ENCODE results near the gene FAM184A. TPM values are rescaled to one million over a fixed set of nuclear protein-coding genes. Genes with fewer than 3 reads are reported as not detected.
A peak's percentile ranks its signal among the peaks of the same experiment; 100 is the strongest.

The FAM184A gene
- total RNA-seq, 1 experiment from 2014 or later, result 0.97 TPM

- Histone ChIP-seq H3K4me3 (ENCODE audit: low read depth, low read length, poor library complexity, severe bottlenecking) (peak overlapping the region; percentile 61), H3K27ac (ENCODE audit: low read depth, low read length, poor library complexity, severe bottlenecking) (no peak overlapping the region), H3K36me3 (ENCODE audit: insufficient read depth, low read length, poor library complexity, severe bottlenecking) (peaks cover 17% of the 10 kb centered on the region), H3K27me3 (replicated peaks; ENCODE audit: insufficient read depth, low read depth, low read length, poor library complexity) (no peaks in the 10 kb centered on the region), H3K9me3 (ENCODE audit: low read depth, low read length, poor library complexity, severe bottlenecking) (no peaks in the 10 kb centered on the region), H3K4me1 (ENCODE audit: insufficient read depth, low read length, poor library complexity, severe bottlenecking) (peaks cover 7% of the 10 kb centered on the region)
- ChIA-PET CTCF (no interaction called here), POLR2A (ENCODE audit: low non-redundant PET) (no interaction called here)
- intact Hi-C loops (cut with micrococcal nuclease; ENCODE audit: unreplicated experiment), result no loop called here
- no peak for DNase-seq (ENCODE audit: low spot score)
- TSS peak; percentile 37 for BruUV-seq (replicated peaks)
- TF ChIP-seq, protein P1, sequence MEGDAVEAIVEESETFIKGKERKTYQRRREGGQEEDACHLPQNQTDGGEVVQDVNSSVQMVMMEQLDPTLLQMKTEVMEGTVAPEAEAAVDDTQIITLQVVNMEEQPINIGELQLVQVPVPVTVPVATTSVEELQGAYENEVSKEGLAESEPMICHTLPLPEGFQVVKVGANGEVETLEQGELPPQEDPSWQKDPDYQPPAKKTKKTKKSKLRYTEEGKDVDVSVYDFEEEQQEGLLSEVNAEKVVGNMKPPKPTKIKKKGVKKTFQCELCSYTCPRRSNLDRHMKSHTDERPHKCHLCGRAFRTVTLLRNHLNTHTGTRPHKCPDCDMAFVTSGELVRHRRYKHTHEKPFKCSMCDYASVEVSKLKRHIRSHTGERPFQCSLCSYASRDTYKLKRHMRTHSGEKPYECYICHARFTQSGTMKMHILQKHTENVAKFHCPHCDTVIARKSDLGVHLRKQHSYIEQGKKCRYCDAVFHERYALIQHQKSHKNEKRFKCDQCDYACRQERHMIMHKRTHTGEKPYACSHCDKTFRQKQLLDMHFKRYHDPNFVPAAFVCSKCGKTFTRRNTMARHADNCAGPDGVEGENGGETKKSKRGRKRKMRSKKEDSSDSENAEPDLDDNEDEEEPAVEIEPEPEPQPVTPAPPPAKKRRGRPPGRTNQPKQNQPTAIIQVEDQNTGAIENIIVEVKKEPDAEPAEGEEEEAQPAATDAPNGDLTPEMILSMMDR (conservative IDR thresholded peaks at IDR 0.05; ENCODE audit: low read depth, low read length), result no peak
- no peak for TF ChIP-seq EZH2 (IDR thresholded peaks at IDR 0.05; ENCODE audit: borderline replicate concordance, low read depth, low read length, poor library complexity, severe bottlenecking)
Measured at GRCh38 chr6:118933855-118934460, 144.5 kb downstream of the FAM184A start.

GRCh38 chr6:118932421-118932820 lies 146.0 kb downstream of the FAM184A start:
- Histone ChIP-seq H3K27ac (ENCODE audit: low read depth, low read length, poor library complexity, severe bottlenecking) (no peak overlapping the region), H3K4me3 (ENCODE audit: low read depth, low read length, poor library complexity, severe bottlenecking) (no peak overlapping the region), H3K4me1 (ENCODE audit: insufficient read depth, low read length, poor library complexity, severe bottlenecking) (peaks cover 7% of the 10 kb centered on the region), H3K27me3 (replicated peaks; ENCODE audit: insufficient read depth, low read depth, low read length, poor library complexity) (no peaks in the 10 kb centered on the region), H3K36me3 (ENCODE audit: insufficient read depth, low read length, poor library complexity, severe bottlenecking) (peaks cover 20% of the 10 kb centered on the region), H3K9me3 (ENCODE audit: low read depth, low read length, poor library complexity, severe bottlenecking) (no peaks in the 10 kb centered on the region)
- ChIA-PET POLR2A (ENCODE audit: low non-redundant PET) (no interaction called here), CTCF (no interaction called here)
- DNase-seq (ENCODE audit: low spot score), result no peak
- TF ChIP-seq, protein P1 (conservative IDR thresholded peaks at IDR 0.05; ENCODE audit: low read depth, low read length), result no peak
- TF ChIP-seq EZH2 (IDR thresholded peaks at IDR 0.05; ENCODE audit: borderline replicate concordance, low read depth, low read length, poor library complexity, severe bottlenecking), result no peak
- BruUV-seq (replicated peaks), result no TSS peak
- intact Hi-C loops (cut with micrococcal nuclease; ENCODE audit: unreplicated experiment), result no loop called here

GRCh38 chr6:118931436-118931835 lies 147.0 kb downstream of the FAM184A start:
- H3K27ac ChIP-seq (ENCODE audit: low read depth, low read length, poor library complexity, severe bottlenecking), result no peak overlapping the region
- intact Hi-C loops (cut with micrococcal nuclease; ENCODE audit: unreplicated experiment), result no loop called here
- peaks cover 7% of the 10 kb centered on the region for H3K4me1 ChIP-seq (ENCODE audit: insufficient read depth, low read length, poor library complexity, severe bottlenecking)
- H3K9me3 ChIP-seq (ENCODE audit: low read depth, low read length, poor library complexity, severe bottlenecking), result no peaks in the 10 kb centered on the region
- ChIA-PET CTCF (no interaction called here), POLR2A (ENCODE audit: low non-redundant PET) (no interaction called here)
- peaks cover 23% of the 10 kb centered on the region for H3K36me3 ChIP-seq (ENCODE audit: insufficient read depth, low read length, poor library complexity, severe bottlenecking)
- no peak for DNase-seq (ENCODE audit: low spot score)
- no peaks in the 10 kb centered on the region for H3K27me3 ChIP-seq (replicated peaks; ENCODE audit: insufficient read depth, low read depth, low read length, poor library complexity)
- TF ChIP-seq EZH2 (IDR thresholded peaks at IDR 0.05; ENCODE audit: borderline replicate concordance, low read depth, low read length, poor library complexity, severe bottlenecking), result no peak
- TF ChIP-seq, protein P1 (conservative IDR thresholded peaks at IDR 0.05; ENCODE audit: low read depth, low read length), result no peak
- no TSS peak for BruUV-seq (replicated peaks)
- no peak overlapping the region for H3K4me3 ChIP-seq (ENCODE audit: low read depth, low read length, poor library complexity, severe bottlenecking)
